ENCODE results near the gene COTL1. TPM values are rescaled to one million over a fixed set of nuclear protein-coding genes. Genes with fewer than 3 reads are reported as not detected.

The COTL1 gene
- total and polyA plus RNA-seq, 2 of the 13 experiments (the other 11 are each of a cell fraction or from before 2014, with no cell fraction given) = 8.7 to 16.9 TPM

DNA sequence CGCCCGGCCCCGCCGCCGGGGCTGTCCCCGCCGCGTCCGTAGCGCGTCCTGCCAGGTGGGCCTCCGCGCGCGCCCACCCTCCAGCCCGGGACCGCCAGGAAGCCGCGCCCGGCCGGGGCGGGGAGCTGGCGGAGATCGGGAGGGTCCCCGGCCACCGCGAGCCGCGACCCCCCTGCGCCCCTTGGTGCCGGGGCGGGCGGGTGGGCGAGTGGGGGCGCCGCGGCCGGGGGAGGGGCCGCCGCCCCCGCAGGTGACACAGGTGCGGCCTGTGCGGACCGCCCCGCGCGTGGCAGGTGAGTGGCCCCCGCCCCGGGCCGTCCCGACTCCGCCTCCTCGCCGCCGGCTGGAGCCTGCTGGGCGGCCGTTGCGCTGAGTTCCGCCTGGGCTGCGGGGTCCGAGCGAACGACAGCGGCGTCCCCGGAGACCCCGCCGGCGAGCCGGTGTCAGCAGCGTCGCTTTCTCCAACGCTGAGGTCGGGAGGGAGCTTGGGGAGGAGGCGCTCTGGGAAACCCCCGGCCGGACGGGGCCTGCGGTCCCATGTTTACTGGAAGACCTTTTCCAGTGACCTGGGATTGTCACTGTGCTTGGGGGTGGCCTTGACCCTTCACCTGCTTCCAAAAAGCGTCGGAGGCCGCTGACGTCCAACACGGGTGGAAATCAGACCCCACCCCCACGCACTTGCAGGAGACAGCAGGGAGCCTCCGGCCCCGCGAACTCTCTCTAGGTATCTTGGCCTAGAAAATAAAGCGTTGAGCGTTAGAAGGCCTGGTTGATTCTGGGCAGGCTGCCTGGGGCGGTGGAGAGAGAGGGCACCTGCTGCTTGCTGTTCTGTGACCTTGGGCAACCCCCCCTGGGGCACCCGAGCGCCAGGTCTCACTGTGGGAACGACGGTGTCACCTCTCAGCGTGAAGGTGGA lies 31.0 kb upstream of the COTL1 start (continued):
- no peak for TF ChIP-seq SNAPC4 (CRISPR knock-in tag; IDR thresholded peaks at IDR 0.05)
- peak; percentile 17; the same call in 1 of the 2 replicates for TF ChIP-seq HMG20A (CRISPR knock-in tag; IDR thresholded peaks at IDR 0.05; ENCODE audit: borderline replicate concordance)
- no peak for TF ChIP-seq ZNF746 (CRISPR knock-in tag; IDR thresholded peaks at IDR 0.05)
- no peak for TF ChIP-seq PAWR (CRISPR knock-in tag; IDR thresholded peaks at IDR 0.05; ENCODE audit: borderline replicate concordance)
- TF ChIP-seq, protein P1, sequence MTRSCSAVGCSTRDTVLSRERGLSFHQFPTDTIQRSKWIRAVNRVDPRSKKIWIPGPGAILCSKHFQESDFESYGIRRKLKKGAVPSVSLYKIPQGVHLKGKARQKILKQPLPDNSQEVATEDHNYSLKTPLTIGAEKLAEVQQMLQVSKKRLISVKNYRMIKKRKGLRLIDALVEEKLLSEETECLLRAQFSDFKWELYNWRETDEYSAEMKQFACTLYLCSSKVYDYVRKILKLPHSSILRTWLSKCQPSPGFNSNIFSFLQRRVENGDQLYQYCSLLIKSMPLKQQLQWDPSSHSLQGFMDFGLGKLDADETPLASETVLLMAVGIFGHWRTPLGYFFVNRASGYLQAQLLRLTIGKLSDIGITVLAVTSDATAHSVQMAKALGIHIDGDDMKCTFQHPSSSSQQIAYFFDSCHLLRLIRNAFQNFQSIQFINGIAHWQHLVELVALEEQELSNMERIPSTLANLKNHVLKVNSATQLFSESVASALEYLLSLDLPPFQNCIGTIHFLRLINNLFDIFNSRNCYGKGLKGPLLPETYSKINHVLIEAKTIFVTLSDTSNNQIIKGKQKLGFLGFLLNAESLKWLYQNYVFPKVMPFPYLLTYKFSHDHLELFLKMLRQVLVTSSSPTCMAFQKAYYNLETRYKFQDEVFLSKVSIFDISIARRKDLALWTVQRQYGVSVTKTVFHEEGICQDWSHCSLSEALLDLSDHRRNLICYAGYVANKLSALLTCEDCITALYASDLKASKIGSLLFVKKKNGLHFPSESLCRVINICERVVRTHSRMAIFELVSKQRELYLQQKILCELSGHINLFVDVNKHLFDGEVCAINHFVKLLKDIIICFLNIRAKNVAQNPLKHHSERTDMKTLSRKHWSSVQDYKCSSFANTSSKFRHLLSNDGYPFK (CRISPR knock-in tag; IDR thresholded peaks at IDR 0.05; ENCODE audit: borderline replicate concordance) = 0 out of 2 replicates have a peak, but pooled peaks have one; percentile 49
- TF ChIP-seq ZNF10 (CRISPR knock-in tag; IDR thresholded peaks at IDR 0.05; ENCODE audit: borderline replicate concordance, low read depth) = no peak
- TF ChIP-seq MYNN (CRISPR knock-in tag; IDR thresholded peaks at IDR 0.05; ENCODE audit: low read depth) = no peak
- TF ChIP-seq CBX5 (CRISPR knock-in tag; IDR thresholded peaks at IDR 0.05; ENCODE audit: borderline replicate concordance) = no peak
- TF ChIP-seq RFXANK (CRISPR knock-in tag; IDR thresholded peaks at IDR 0.05) = no peak
- TF ChIP-seq SPEN (CRISPR knock-in tag; IDR thresholded peaks at IDR 0.05; ENCODE audit: low read depth) = no peak
- TF ChIP-seq ZSCAN12 (CRISPR knock-in tag; IDR thresholded peaks at IDR 0.05) = peak; percentile 43; the same call in 1 of the 2 replicates
- 0 out of 2 replicates have a peak, but pooled peaks have one; percentile 15 for TF ChIP-seq ZNF3 (CRISPR knock-in tag; IDR thresholded peaks at IDR 0.05)
- TF ChIP-seq, protein P2, sequence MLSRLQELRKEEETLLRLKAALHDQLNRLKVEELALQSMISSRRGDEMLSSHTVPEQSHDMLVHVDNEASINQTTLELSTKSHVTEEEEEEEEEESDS (CRISPR knock-in tag; IDR thresholded peaks at IDR 0.05; ENCODE audit: borderline replicate concordance) = no peak
- TF ChIP-seq GFI1 (CRISPR knock-in tag; IDR thresholded peaks at IDR 0.05; ENCODE audit: borderline replicate concordance) = no peak; the same call in 1 of the 2 replicates
- TF ChIP-seq ZNF839 (CRISPR knock-in tag; IDR thresholded peaks at IDR 0.05; ENCODE audit: borderline replicate concordance) = peak; percentile 83; the same call in 1 of the 2 replicates
- TF ChIP-seq ZBTB26 (CRISPR knock-in tag; IDR thresholded peaks at IDR 0.05; ENCODE audit: borderline replicate concordance) = no peak
- TF ChIP-seq TAF1 (CRISPR knock-in tag; IDR thresholded peaks at IDR 0.05) = peak; percentile 18; the same call in 1 of the 2 replicates
- TF ChIP-seq KLF11 (CRISPR knock-in tag; IDR thresholded peaks at IDR 0.05) = no peak
